Activated naive CD4-positive, alpha-beta T cell treated with anti-CD3 and anti-CD28 coated beads, Interleukin-2, amount 50 U/mL, for 24 hours (primary cell): Measurements from ENCODE around the gene KDM8.
"Not testable (repeated sequence)": the region's sequence is repeated elsewhere in the genome, so short reads cannot be mapped to it uniquely, and the experiment has no call there.

Experiments
- H3K27ac Mint-ChIP-seq: one replicate; pipeline ENCODE4 v1.8.0; 2021; ENCODE audit warnings: mild to moderate bottlenecking, mixed read lengths
- H3K27me3 Mint-ChIP-seq: one replicate; pipeline ENCODE4 v1.8.0; 2021; ENCODE audit warnings: mixed read lengths
- H3K36me3 Mint-ChIP-seq: one replicate; pipeline ENCODE4 v1.8.0; 2021; ENCODE audit warnings: mixed read lengths
- H3K4me1 Mint-ChIP-seq: one replicate; pipeline ENCODE4 v1.8.0; 2021; ENCODE audit warnings: mixed read lengths
- H3K4me3 Mint-ChIP-seq: one replicate; pipeline ENCODE4 v1.8.0; 2021; ENCODE audit warnings: mild to moderate bottlenecking, mixed read lengths
- H3K9me3 Mint-ChIP-seq: one replicate; pipeline ENCODE4 v1.8.0; 2021; ENCODE audit warnings: mixed read lengths

The KDM8 gene

DNA sequence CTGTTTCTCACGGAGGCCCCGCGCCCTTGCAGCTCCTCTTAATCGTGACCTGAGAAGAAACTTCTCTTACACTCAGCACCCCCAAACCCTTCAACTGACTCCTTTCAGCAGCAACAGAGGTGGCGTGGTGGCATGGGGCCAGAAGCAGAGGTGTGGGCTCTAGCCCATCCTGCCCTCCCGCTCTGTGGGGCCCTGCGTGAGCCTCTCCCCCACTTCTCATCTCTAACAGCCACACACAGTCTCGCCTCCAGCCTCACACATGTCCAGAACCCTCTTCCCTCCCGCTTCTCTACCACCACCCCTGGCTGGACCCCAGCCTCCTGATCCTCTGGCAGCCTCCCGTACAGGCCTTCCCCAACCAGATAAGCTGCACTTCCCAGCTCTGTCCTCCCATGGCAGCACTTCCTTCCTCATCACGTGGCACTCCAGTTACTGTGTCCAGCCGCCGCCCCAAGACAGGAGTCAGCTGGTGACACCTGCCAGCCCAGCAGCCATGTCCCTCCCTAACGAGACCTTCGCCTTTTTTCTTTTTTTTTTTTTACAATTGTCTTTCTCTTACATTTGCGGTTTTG is 34.8 kb downstream of the KDM8 start:
- Mint-ChIP-seq H3K9me3 (no peaks in the 10 kb centered on the region), H3K27me3 (no peaks in the 10 kb centered on the region), H3K4me3 (peak overlapping the region; percentile 84), H3K4me1 (peaks cover 92% of the 10 kb centered on the region), H3K27ac (peak overlapping the region; percentile 100), H3K36me3 (peaks cover 7% of the 10 kb centered on the region)

GRCh38 chr16:27238591-27238990 is 35.3 kb downstream of the KDM8 start:
- H3K27ac Mint-ChIP-seq, result peak overlapping the region; percentile 100
- H3K4me3 Mint-ChIP-seq, result peak overlapping the region; percentile 84
- H3K36me3 Mint-ChIP-seq, result peaks cover 7% of the 10 kb centered on the region
- no peaks in the 10 kb centered on the region for H3K9me3 Mint-ChIP-seq
- peaks cover 92% of the 10 kb centered on the region for H3K4me1 Mint-ChIP-seq
- H3K27me3 Mint-ChIP-seq, result no peaks in the 10 kb centered on the region

DNA sequence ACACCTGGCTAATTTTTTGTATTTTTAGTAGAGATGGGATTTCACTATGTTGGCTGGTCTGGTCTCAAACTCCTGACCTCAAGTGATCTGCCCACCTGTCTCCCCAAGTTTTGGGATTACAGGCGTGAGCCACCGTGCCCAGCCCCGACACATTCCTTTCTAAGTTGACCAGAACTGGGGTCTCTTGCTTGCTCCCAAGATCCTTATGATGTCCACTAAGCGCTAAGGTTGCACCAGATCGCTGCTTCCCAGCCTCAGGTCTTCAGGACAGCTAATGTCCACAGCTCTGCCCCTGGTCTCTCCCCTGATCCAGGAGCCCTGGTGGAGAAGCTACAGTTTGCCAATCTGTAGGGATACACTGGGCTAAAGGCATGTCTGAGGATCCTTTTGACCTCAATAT is 35.7 kb downstream of the KDM8 start:
- Mint-ChIP-seq H3K9me3 (no peaks in the 10 kb centered on the region), H3K4me3 (no peak overlapping the region), H3K27me3 (no peaks in the 10 kb centered on the region), H3K4me1 (peaks cover 92% of the 10 kb centered on the region), H3K27ac (peak overlapping the region; percentile 100), H3K36me3 (peaks cover 7% of the 10 kb centered on the region)

DNA sequence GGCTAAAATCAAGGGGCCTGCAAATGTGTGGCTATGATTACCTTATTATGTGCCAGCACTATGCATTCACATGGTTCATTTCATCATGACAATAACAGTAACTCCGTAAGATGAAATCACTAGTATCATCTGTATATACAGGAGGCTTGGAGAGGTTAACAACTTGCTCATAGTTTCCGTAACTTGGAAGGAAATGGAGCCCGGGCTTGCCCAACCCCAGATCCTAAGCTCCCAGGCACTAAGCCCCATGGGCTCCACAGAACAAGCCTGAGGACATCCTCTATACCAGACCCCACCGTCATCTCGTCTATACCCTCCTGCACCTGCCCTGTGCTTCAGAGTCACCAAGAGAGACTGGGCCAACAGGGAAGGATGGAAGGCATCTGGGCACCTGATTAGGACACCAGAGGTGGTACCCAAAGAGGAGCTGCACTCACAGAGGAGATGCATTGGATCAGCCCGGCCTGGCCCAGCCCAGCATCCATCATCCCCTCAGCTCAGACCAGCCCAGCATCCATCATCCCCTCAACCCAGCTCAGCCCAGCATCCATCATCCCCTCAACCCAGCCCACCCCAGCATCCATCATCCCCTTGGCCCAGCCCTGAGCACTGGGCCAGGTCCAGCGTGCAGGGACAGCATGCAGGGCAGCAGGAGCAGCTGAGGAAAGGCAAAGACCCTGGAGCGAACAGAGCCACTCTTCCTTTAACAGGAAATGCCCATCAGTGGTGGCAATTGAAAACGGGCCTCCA is 36.8 kb downstream of the KDM8 start:
- H3K27me3 Mint-ChIP-seq, result no peaks in the 10 kb centered on the region

DNA sequence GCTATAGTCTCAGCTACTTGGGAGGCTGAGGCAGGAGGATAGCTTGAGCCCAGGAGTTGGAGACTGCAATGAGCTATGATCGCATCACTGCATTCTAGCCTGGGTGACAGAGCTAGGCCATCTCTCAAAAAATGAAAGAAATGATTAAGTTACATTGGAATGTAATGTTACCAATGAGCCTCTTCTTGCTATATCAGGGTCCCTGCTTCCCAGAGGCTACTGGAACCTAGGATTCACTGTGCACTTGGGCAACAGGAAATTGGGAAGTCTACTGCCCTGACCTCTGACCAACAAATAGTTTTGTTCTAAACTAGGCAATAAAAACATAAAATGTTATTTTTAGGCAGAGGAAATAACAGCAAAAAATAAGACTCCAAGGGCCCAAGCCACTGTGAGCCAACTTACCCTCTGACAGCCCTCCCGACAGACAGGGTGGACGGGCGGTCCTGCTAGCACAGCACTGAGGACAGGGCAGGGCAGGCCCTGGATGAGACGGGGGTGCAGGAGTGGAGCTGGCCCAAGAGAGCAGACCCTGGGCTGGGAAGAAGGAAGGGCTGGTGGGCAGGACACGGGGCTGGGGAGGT is 37.7 kb downstream of the KDM8 start:
- Mint-ChIP-seq H3K4me1 (peaks cover 92% of the 10 kb centered on the region), H3K36me3 (peaks cover 12% of the 10 kb centered on the region), H3K9me3 (no peaks in the 10 kb centered on the region), H3K27me3 (no peaks in the 10 kb centered on the region), H3K4me3 (no peak overlapping the region), H3K27ac (peak overlapping the region; percentile 68)

More for the DNA sequence above, 36.8 kb downstream of the KDM8 start:
- Mint-ChIP-seq H3K36me3 (peaks cover 8% of the 10 kb centered on the region), H3K27ac (peak overlapping the region; percentile 82), H3K9me3 (no peaks in the 10 kb centered on the region), H3K4me1 (peaks cover 92% of the 10 kb centered on the region), H3K4me3 (no peak overlapping the region)

GRCh38 chr16:27241658-27242057 is 38.3 kb downstream of the KDM8 start:
- H3K4me1 Mint-ChIP-seq, result peaks cover 96% of the 10 kb centered on the region
- H3K27me3 Mint-ChIP-seq, result no peaks in the 10 kb centered on the region
- no peak overlapping the region for H3K4me3 Mint-ChIP-seq
- H3K27ac Mint-ChIP-seq, result peak overlapping the region; percentile 68
- no peaks in the 10 kb centered on the region for H3K9me3 Mint-ChIP-seq
- peaks cover 12% of the 10 kb centered on the region for H3K36me3 Mint-ChIP-seq

DNA sequence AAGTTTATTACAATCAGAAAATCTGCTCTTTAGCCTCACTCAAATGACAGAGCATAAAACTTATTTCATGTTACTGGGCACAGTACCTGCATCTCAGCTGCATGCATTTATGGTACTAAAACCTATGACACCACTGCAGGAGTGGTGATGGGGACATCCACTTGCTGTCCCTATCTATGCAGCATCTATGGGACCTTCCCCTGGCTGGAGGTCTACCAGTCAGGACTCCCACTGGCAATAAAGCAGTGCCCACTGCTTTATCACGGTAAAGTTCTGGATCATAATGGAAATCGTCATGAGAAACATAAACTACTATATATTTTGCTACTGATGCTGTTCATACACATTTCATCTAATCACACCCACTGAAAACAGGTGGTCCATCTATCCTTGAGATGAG is 39.1 kb downstream of the KDM8 start:
- Mint-ChIP-seq H3K4me3 (peak overlapping the region; percentile 60), H3K27me3 (no peaks in the 10 kb centered on the region), H3K36me3 (peaks cover 16% of the 10 kb centered on the region), H3K9me3 (no peaks in the 10 kb centered on the region), H3K4me1 (peaks cover 96% of the 10 kb centered on the region), H3K27ac (peak overlapping the region; percentile 69)

DNA sequence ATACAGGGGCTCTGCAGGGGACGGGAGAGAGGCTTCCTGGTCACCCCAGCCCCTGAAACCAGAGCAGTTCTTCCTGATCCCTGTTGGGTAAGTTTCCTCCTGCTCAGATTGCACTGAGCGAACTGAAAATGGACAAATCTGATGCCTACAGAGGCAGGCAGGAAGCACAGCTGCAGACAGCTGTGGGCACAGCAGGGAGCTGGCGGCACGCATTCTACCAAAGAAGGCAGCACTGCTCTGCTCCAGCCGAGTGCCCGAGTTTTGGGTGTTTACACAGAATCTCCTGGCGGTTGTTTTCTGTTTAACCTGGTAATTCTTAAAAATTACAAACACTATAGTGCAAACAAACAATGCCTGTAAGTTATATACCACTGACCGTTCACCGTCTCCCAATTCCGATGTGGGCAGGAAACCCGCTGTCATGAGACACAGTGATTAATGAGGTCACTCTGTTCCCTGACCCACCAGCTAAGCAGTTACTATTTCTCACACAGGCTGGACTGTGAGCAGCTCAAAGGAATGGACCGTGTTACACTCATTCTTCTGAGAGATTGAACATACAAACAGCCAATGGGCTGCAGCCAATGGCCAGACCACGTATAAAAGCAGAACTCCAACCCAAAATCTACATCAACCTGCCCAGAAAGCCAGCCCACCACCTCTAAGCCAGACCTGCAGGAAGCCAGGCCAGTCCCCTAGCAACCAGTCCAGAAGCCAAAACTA is 39.7 kb downstream of the KDM8 start:
- H3K27ac Mint-ChIP-seq, result peak overlapping the region; percentile 69
- H3K4me3 Mint-ChIP-seq, result peak overlapping the region; percentile 60
- H3K27me3 Mint-ChIP-seq, result no peaks in the 10 kb centered on the region
- no peaks in the 10 kb centered on the region for H3K9me3 Mint-ChIP-seq
- peaks cover 96% of the 10 kb centered on the region for H3K4me1 Mint-ChIP-seq
- H3K36me3 Mint-ChIP-seq, result peaks cover 20% of the 10 kb centered on the region

GRCh38 chr16:27243725-27244362 is 40.5 kb downstream of the KDM8 start:
- H3K4me3 Mint-ChIP-seq, result peak overlapping the region; percentile 8
- no peaks in the 10 kb centered on the region for H3K27me3 Mint-ChIP-seq
- peaks cover 24% of the 10 kb centered on the region for H3K36me3 Mint-ChIP-seq
- H3K4me1 Mint-ChIP-seq, result peaks cover 94% of the 10 kb centered on the region
- H3K9me3 Mint-ChIP-seq, result no peaks in the 10 kb centered on the region
- H3K27ac Mint-ChIP-seq, result peak overlapping the region; percentile 80

DNA sequence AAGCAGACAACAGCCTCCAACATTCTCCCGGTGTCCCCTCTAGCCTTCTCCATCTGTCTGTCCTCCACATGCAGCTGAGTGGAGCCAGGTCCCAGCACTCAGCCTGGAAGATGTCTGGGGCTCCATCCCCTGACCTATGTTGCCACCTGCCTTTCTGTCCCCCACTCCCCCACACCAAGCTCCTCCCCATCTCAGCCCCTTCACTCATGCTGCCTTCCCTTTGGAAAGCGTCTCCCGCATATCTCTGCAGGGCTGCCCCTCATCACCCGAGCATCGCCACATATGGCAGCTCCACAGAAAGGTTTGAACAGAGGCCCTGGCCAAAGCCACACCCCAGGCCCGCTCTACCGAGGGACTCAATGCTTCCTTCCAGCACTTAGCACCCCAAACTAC is 41.0 kb downstream of the KDM8 start:
- Mint-ChIP-seq H3K27me3 (no peaks in the 10 kb centered on the region), H3K36me3 (peaks cover 24% of the 10 kb centered on the region), H3K27ac (peak overlapping the region; percentile 80), H3K9me3 (no peaks in the 10 kb centered on the region), H3K4me3 (peak overlapping the region; percentile 8), H3K4me1 (peaks cover 91% of the 10 kb centered on the region)

DNA sequence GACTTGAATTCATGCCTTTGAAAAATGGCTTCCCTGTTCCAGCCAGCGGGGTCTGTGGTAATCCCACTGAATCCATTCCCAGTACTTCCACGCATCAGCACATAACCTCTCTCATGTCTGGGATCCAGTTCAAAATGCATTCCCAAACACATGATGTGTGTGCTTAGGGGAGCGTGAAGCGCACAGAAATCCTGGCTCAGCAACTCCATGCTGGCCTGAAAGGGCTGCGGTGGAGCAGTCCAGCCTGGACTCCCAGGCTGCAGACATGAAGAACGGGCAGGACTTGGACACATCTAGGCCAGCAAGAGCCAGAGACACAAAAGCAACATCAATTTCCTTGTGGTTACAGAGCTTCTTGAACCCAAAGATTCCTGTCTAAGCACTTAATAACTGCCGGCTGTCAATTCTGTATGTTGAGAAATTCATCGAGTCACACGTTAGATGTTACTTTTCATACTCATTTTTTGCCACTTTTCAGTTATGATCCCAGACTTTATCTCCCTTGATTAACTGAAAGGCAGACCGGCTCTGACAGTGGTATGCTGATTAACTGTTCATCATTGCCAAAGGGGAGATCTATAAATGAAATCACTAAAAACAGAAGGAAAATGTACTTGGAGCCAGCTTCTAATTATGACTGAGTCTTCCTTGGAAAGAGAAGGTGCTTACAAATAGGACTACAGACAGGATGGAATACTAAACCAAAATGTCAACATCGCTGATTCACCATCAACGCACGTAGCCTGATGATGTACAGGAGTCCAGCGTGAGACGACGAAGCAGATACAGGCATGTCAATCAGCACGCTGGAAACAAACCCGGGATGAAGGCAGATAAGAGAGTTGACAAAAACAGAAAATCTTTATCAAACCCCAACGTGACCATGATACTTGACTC is 42.2 kb downstream of the KDM8 start:
- no peaks in the 10 kb centered on the region for H3K9me3 Mint-ChIP-seq

DNA sequence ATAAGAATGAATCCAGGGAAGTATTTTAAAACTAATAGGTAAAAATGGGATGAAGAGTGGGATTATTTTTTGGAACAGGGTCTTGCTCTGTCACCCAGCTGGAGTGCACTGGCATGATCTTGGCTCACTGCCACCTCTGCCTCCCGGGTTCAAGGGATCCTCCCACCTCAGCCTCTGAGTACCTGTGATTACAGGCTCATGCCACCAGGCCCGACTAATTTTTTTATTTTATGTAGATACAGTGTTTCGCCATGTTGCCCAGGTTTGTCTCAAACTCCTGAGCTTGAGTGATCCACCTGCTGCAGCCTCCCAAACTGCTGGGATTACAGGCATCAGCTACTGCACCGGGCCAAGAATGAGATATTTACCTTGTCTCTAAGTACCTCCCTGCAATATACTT is 43.1 kb downstream of the KDM8 start:
- H3K27ac Mint-ChIP-seq, result peak overlapping the region; percentile 81
- H3K4me1 Mint-ChIP-seq, result peaks cover 89% of the 10 kb centered on the region
- peaks cover 26% of the 10 kb centered on the region for H3K36me3 Mint-ChIP-seq
- H3K4me3 Mint-ChIP-seq, result no peak overlapping the region
- H3K9me3 Mint-ChIP-seq, result no peaks in the 10 kb centered on the region
- no peaks in the 10 kb centered on the region for H3K27me3 Mint-ChIP-seq

More for the DNA sequence above, 42.2 kb downstream of the KDM8 start:
- Mint-ChIP-seq H3K4me1 (peaks cover 90% of the 10 kb centered on the region), H3K36me3 (peaks cover 26% of the 10 kb centered on the region), H3K27me3 (no peaks in the 10 kb centered on the region), H3K4me3 (no peak overlapping the region), H3K27ac (peak overlapping the region; percentile 81)

DNA sequence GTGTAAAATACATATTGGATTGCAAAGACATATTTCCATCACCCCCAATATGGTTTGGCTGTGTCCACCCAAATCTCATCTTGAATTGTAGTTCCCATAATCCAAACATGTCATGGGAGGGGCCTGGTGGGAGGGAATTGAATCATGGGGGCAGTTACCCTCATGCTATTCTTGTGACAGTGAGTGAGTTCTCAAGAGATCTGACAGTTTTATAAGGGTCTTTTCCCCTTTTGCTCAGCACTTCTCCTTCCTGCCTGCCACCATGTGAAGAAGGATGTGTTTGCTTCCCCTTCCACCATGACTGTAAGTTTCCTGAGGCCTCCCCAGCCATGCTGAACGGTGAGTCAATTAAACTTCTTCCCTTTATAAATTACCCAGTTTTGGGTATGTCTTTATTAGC is 43.8 kb downstream of the KDM8 start:
- H3K4me3 Mint-ChIP-seq, result not testable (repeated sequence)

DNA sequence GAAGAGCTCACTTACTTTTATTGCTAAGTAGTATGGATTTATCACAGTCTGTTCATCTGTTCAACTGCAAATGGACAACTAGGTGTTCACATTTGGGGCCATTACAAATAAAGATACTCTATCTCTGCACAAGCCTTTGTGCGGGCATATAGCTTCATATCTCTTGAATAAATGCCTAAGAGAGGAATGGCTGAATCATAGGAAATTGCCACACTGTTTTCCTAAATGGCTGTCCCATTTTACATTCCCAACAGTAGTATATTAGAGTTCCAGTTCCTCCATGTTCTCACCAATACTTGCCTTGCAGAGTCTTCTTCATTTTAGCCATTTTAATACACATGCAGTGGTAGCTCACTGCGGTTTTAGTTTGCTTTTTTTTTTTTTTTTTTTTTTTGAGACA is 44.7 kb downstream of the KDM8 start:
- peaks cover 88% of the 10 kb centered on the region for H3K4me1 Mint-ChIP-seq
- no peaks in the 10 kb centered on the region for H3K27me3 Mint-ChIP-seq
- H3K4me3 Mint-ChIP-seq, result no peak overlapping the region
- H3K9me3 Mint-ChIP-seq, result no peaks in the 10 kb centered on the region
- H3K27ac Mint-ChIP-seq, result peak overlapping the region; percentile 86
- H3K36me3 Mint-ChIP-seq, result peaks cover 28% of the 10 kb centered on the region

More for the DNA sequence above, 43.8 kb downstream of the KDM8 start:
- not testable (repeated sequence) for H3K9me3 Mint-ChIP-seq, H3K27me3 Mint-ChIP-seq
- peak overlapping the region; percentile 77 for H3K27ac Mint-ChIP-seq
- peaks cover 89% of the 10 kb centered on the region for H3K4me1 Mint-ChIP-seq
- H3K36me3 Mint-ChIP-seq, result peaks cover 28% of the 10 kb centered on the region
